ENCODE results near the gene MEX3A. TPM values are rescaled to one million over a fixed set of nuclear protein-coding genes. Genes with fewer than 3 reads are reported as not detected.

MEX3A gene
- polyA plus RNA-seq, 1 donor (not counting 4 experiments of a cell fraction or from before 2014, with no cell fraction given) = 1.1 TPM

DNA sequence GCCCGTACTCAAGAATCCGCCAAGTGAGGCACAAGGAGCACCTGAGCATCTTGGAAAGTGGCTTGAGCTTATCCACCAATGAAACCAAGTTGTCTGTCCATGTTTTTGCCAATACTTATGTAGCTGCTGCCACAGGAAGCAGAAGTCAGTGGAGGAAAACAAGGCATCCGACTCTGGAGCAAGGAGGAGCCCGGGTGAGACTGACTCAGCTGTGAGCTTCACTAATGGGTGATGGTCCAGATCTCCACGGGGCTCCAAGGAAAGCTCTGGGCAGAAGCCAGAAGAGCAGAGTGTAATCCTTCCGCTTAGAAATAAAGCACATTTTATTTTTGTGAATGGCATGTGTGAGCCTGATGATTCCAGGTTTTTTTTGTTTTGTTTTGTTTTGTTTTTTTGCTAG lies 49.3 kb downstream of the MEX3A start:
- H3K9me1 ChIP-seq (ENCODE audit: control insufficient read depth, extremely low read depth, insufficient read depth, low read length) = no peaks in the 10 kb centered on the region
- TF ChIP-seq, protein P1, sequence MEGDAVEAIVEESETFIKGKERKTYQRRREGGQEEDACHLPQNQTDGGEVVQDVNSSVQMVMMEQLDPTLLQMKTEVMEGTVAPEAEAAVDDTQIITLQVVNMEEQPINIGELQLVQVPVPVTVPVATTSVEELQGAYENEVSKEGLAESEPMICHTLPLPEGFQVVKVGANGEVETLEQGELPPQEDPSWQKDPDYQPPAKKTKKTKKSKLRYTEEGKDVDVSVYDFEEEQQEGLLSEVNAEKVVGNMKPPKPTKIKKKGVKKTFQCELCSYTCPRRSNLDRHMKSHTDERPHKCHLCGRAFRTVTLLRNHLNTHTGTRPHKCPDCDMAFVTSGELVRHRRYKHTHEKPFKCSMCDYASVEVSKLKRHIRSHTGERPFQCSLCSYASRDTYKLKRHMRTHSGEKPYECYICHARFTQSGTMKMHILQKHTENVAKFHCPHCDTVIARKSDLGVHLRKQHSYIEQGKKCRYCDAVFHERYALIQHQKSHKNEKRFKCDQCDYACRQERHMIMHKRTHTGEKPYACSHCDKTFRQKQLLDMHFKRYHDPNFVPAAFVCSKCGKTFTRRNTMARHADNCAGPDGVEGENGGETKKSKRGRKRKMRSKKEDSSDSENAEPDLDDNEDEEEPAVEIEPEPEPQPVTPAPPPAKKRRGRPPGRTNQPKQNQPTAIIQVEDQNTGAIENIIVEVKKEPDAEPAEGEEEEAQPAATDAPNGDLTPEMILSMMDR (optimal IDR thresholded peaks at IDR 0.05 in 1 of 3, IDR thresholded peaks at IDR 0.05 in 1 of 3, conservative IDR thresholded peaks at IDR 0.05 in 1 of 3; ENCODE audit: extremely low read depth in 1 of 3, insufficient read depth in 2 of 3, low read length in 3 of 3) = no peak
- TF ChIP-seq EZH2 (IDR thresholded peaks at IDR 0.05; ENCODE audit: low read length) = no peak
- no peaks in the 10 kb centered on the region for H3K4me1 ChIP-seq (ENCODE audit: control insufficient read depth, extremely low read depth, insufficient read depth, low read length)
- no peak overlapping the region for H3K4me2 ChIP-seq (ENCODE audit: control insufficient read depth, extremely low read depth, insufficient read depth, low read depth, low read length)
- H3K4me3 ChIP-seq (ENCODE audit: control insufficient read depth in 2 of 3, extremely low read depth in 1 of 3, insufficient read depth in 2 of 3, low read depth in 1 of 3, low read length in 3 of 3) = no peak overlapping the region
- H4K20me1 ChIP-seq (ENCODE audit: control insufficient read depth, extremely low read depth, insufficient read depth, low read length) = no peaks in the 10 kb centered on the region
- no peak for FAIRE-seq
- peaks cover 0 to 8% of the 10 kb centered on the region in 2 experiments for H3K36me3 ChIP-seq (ENCODE audit: control insufficient read depth in 2 of 2, extremely low read depth in 1 of 2, insufficient read depth in 2 of 2, low read length in 2 of 2)
- no peaks in the 10 kb centered on the region for H3K79me2 ChIP-seq (ENCODE audit: control insufficient read depth, insufficient read depth, low read length)
- DNase-seq (ENCODE audit: low read depth, low spot score) = no peak
- H3K9me3 ChIP-seq (ENCODE audit: control insufficient read depth, low read depth, low read length) = no peaks in the 10 kb centered on the region
- dilution Hi-C loops (cut with MboI; ENCODE audit: extremely low pct_ligation_motif_present, low sequenced_read_pairs) = no loop called here
- H3K9ac ChIP-seq (ENCODE audit: control insufficient read depth, extremely low read depth, insufficient read depth, low read length) = no peak overlapping the region
- H2AFZ ChIP-seq (ENCODE audit: control insufficient read depth, low read length) = no peak overlapping the region
- no peaks in the 10 kb centered on the region for H3K27me3 ChIP-seq (ENCODE audit: control insufficient read depth, extremely low read depth, insufficient read depth, low read length)
- no peak overlapping the region for H3K27ac ChIP-seq (ENCODE audit: control insufficient read depth, insufficient read depth, low read length)

DNA sequence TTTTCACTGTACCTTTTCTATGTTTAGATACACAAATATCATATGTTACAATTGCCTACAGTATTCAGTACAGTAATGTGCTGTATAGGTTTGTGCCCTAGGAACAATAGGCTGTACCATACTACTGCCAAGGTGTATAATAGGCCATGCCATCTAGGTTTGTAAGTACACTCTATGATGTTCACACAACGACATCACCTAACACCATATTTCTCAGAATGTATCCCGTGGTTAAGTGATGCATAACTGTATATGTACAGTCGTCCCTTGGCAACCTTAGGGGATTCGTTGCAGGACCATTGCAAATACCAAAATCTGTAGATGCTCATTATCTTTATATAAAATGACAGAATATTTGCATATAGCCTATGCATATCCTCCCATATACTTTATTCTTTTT lies 55.7 kb downstream of the MEX3A start:
- Histone ChIP-seq H3K36me3 (ENCODE audit: control insufficient read depth in 2 of 2, extremely low read depth in 1 of 2, insufficient read depth in 2 of 2, low read length in 2 of 2) (no peaks in the 10 kb centered on the region), H3K27me3 (ENCODE audit: control insufficient read depth, extremely low read depth, insufficient read depth, low read length) (peaks cover 4% of the 10 kb centered on the region), H3K9me1 (ENCODE audit: control insufficient read depth, extremely low read depth, insufficient read depth, low read length) (no peaks in the 10 kb centered on the region), H3K27ac (ENCODE audit: control insufficient read depth, insufficient read depth, low read length) (no peak overlapping the region), H3K9ac (ENCODE audit: control insufficient read depth, extremely low read depth, insufficient read depth, low read length) (no peak overlapping the region), H3K4me2 (ENCODE audit: control insufficient read depth, extremely low read depth, insufficient read depth, low read depth, low read length) (no peak overlapping the region), H3K4me3 (ENCODE audit: control insufficient read depth in 2 of 3, extremely low read depth in 1 of 3, insufficient read depth in 2 of 3, low read depth in 1 of 3, low read length in 3 of 3) (no peak overlapping the region), H3K4me1 (ENCODE audit: control insufficient read depth, extremely low read depth, insufficient read depth, low read length) (no peaks in the 10 kb centered on the region), H3K9me3 (ENCODE audit: control insufficient read depth, low read depth, low read length) (no peaks in the 10 kb centered on the region), H3K79me2 (ENCODE audit: control insufficient read depth, insufficient read depth, low read length) (no peaks in the 10 kb centered on the region), H2AFZ (ENCODE audit: control insufficient read depth, low read length) (no peak overlapping the region), H4K20me1 (ENCODE audit: control insufficient read depth, extremely low read depth, insufficient read depth, low read length) (no peaks in the 10 kb centered on the region)
- no peak for DNase-seq (ENCODE audit: low read depth, low spot score)
- TF ChIP-seq, protein P1 (optimal IDR thresholded peaks at IDR 0.05 in 1 of 3, IDR thresholded peaks at IDR 0.05 in 1 of 3, conservative IDR thresholded peaks at IDR 0.05 in 1 of 3; ENCODE audit: extremely low read depth in 1 of 3, insufficient read depth in 2 of 3, low read length in 3 of 3) = no peak
- TF ChIP-seq EZH2 (IDR thresholded peaks at IDR 0.05; ENCODE audit: low read length) = no peak
- no peak for FAIRE-seq
- dilution Hi-C loops (cut with MboI; ENCODE audit: extremely low pct_ligation_motif_present, low sequenced_read_pairs) = no loop called here

Measured in keratinocyte (primary cell).